ENCODE measurements around the gene PIR.

PIR gene

DNA sequence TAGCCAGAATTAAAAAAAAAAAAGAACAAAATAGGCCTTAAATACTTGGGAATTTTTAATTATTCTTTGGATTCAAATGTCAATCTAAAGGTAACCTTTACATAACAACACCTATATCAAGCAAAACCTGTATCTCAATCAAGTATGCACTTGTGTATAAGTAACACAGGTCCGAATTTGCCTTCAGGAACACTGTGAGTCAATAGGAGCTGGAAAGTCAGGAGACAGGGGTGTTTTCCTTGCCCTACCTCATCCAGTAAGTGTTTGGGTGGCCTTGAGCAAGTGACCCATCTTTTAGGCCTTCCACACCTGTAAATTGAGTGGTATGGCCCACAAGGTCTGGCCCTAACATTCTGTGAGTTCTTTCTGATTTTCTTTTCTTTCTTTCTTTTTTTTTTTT is 68.1 kb downstream of the PIR start:
- no peak for TF ChIP-seq CTCF (conservative IDR thresholded peaks at IDR 0.05; ENCODE audit: low read depth)
- no peak overlapping the region for H3K27ac ChIP-seq
- CTCF ChIA-PET: no interaction called here
- POLR2A ChIA-PET (ENCODE audit: low non-redundant PET): no interaction called here
- no peak for DNase-seq (ENCODE audit: low spot score)

DNA sequence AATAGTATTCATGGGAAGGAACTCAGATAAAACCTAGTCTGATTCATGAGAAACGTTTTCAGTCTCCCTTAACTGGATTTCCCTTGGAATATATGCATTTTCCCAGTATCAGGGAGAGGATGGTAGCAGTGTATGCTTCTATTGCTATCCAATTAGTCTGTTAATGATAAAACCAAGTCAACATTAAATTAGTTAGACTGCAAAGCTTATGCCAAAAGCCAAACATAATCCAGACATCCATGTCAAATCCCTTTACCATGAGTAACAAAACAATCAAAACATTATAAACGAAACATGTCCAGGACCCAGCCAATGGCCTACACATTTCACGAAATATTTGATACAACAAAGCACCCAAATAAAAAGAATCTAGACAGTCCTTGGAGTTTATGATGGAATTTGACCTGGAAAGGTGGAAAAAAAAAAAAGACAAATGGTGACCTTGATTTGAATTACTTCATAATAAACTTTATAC is 74.4 kb downstream of the PIR start:
- H3K27ac ChIP-seq: no peak overlapping the region
- DNase-seq (ENCODE audit: low spot score): no peak
- ChIA-PET POLR2A (ENCODE audit: low non-redundant PET) (no interaction called here), CTCF (no interaction called here)
- no peak for TF ChIP-seq CTCF (conservative IDR thresholded peaks at IDR 0.05; ENCODE audit: low read depth)

- no peak for DNase-seq (ENCODE audit: low spot score)
- no peak overlapping the region for H3K27ac ChIP-seq
- POLR2A ChIA-PET (ENCODE audit: low non-redundant PET): no interaction called here
- no peak for TF ChIP-seq CTCF (conservative IDR thresholded peaks at IDR 0.05; ENCODE audit: low read depth)
- CTCF ChIA-PET: no interaction called here
Measured at GRCh38 chrX:15418041-15418706, 75.0 kb downstream of the PIR start.

DNA sequence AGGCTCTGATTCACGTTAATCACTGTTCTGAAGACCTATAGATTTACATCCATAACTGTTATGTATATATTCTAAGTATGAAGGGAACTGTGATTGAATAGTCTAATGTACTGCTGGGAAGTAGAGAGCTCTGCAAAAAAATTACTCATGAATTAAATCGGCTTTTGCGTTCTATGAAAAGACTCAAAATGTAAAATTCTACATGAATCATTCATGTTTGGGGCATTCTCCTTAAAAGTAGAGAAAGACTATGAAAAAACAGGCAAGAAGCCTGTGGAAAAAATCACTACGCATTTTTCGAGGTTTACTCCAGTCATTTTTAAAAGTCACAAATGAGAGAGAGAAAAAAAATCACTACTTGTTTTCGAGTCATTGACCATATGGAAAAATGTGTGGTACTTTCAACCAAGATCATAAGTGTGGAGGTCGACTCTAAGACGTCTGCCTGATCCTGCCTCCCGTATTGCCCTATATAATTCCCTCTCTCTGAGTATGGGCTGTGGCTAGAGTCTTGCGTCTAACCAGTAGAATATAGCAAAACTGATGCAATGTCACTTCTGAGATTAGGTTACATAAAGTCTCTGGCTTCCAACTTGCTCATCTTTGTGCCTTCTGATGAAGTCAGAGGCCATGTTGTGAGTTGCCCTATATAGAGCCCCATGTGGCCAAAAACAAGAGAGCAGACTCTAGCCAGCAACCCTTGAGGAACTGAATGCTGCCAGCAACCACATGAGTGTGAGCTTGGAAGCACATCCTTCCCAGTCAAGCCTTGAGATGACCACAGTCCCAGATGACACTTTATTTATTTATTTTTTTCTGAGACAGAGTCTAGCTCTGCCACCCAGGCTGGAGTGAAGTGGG is 76.8 kb downstream of the PIR start:
- H3K27ac ChIP-seq: no peak overlapping the region
- no peak for DNase-seq (ENCODE audit: low spot score)
- TF ChIP-seq CTCF (conservative IDR thresholded peaks at IDR 0.05; ENCODE audit: low read depth): no peak
- POLR2A ChIA-PET (ENCODE audit: low non-redundant PET): no interaction called here
- CTCF ChIA-PET: interaction anchor here (0.6 kb wide), 1 partner anchor 33 kb away, joined by 3 read pairs; no protein-coding TSS in a partner anchor

- CTCF ChIA-PET: no interaction called here
- no peak for DNase-seq (ENCODE audit: low spot score)
- TF ChIP-seq CTCF (conservative IDR thresholded peaks at IDR 0.05; ENCODE audit: low read depth): no peak
- POLR2A ChIA-PET (ENCODE audit: low non-redundant PET): no interaction called here
- H3K27ac ChIP-seq: no peak overlapping the region
Measured at GRCh38 chrX:15413101-15413500, 80.0 kb downstream of the PIR start.

DNA sequence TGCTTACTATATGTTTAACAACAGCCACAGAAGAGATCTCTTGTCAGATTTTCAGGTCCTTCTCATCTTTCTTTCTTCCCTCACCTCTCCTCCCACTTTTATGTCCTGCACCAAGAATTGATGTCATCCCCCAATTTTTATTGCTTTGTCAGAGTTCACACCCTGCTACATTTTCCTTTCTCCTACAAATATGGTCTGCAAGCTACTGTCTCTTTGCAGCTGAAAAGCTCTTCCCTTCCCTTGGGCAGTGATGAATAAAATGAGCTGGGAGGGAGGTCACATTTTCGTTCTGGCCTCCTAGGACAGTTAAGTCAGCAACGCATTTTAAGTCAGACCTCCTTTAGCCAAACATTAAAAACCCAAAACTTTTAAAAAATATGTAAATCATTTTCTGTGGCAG is 82.2 kb downstream of the PIR start:
- no peak for DNase-seq (ENCODE audit: low spot score)
- POLR2A ChIA-PET (ENCODE audit: low non-redundant PET): no interaction called here
- TF ChIP-seq CTCF (conservative IDR thresholded peaks at IDR 0.05; ENCODE audit: low read depth): no peak
- CTCF ChIA-PET: no interaction called here
- no peak overlapping the region for H3K27ac ChIP-seq

All from RWPE1 (cell line).